GM21529 (cell line): ENCODE results near the gene ARL6.
A peak's percentile ranks its signal among the peaks of the same experiment; 100 is the strongest.
"Not testable (repeated sequence)": the region's sequence is repeated elsewhere in the genome, so short reads cannot be mapped to it uniquely, and the experiment has no call there.

ENCODE experiments used
- ATAC-seq: cut with Tn5 transposase; IDR thresholded peaks from one replicate; pipeline ENCODE4 v1.9.1; 2021; ENCODE audit not compliant: unreplicated experiment

Gene ARL6

DNA sequence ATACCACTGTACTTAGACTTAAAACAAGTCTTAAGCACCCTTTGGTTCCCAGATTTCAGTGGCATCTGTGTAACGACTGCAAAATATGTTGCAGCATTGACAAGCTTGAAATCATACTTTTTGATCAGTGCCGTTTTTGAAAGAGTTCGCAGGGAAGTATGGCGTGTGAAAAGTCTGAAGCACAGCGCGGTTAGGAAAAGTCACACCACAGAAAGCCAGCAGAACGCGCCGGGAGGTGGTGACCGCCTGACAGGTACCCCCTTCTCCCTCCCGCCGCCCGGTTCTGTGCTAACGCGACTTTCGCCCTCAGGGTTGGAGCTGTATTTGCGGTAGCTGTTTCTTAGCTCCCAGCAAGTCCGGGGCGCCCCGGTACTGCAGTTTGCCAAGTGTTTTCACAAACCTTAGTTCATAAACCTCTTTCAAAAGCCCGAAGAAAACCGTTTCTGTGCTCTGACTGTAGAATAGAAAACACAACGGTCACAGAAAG, 56.8 kb downstream of the ARL6 start:
- peak; percentile 46 for ATAC-seq

DNA sequence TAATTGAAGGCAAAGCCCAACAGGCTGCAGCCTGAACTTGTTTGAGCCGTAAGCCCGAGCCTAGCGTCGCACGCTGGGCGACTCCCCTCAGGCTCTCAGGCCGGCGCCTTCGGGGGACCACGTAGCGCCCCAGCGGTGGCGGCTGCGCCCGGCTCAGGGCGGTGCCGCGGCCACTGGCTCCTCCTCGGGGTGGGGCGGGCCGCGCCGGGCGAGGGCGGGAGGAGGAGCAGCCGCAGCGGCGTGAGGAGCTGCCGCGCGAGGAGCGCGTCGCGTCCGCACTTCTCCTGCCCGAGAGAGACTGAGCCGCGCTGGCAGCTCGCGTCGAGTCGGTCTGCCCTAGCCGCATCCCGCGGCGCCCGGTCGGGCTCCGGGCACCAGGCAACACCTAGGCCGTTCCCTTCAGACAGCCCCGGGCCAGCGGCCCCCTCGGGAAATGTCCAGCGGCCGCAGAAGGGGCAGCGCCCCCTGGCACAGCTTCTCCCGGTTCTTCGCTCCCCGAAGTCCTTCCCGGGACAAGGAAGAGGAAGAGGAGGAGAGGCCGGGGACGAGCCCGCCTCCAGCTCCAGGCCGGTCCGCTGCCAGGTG, 57.3 kb downstream of the ARL6 start, which contains the start of gene CRYBG3:
CRYBG3 (plus strand) TSS at position 238 of the 585 bp plus-strand sequence; CDS start at position 434, 196 bp downstream.
- ATAC-seq, result peak; percentile 98

DNA sequence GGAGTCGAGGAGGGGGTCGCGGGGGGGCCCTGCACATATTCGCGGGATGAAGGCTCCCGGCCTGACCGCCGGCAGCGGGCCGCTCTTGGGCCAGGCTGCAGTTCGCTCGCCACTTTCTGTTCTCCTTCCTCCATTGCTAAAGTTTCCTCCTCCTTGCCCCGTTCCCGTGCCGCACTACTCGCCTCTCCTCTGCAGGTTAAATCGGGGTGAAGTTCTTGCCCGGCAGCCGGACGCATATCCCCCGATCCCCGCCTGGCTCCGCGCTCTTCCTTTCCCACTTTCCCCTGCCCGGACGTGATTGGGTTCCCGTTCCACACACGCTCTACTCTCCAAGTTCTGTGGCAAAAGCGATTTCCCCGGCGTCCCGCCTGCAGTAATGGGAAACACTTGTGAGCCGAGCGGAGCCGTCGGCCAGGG, 57.8 kb downstream of the ARL6 start:
- ATAC-seq, result peak; percentile 40

DNA sequence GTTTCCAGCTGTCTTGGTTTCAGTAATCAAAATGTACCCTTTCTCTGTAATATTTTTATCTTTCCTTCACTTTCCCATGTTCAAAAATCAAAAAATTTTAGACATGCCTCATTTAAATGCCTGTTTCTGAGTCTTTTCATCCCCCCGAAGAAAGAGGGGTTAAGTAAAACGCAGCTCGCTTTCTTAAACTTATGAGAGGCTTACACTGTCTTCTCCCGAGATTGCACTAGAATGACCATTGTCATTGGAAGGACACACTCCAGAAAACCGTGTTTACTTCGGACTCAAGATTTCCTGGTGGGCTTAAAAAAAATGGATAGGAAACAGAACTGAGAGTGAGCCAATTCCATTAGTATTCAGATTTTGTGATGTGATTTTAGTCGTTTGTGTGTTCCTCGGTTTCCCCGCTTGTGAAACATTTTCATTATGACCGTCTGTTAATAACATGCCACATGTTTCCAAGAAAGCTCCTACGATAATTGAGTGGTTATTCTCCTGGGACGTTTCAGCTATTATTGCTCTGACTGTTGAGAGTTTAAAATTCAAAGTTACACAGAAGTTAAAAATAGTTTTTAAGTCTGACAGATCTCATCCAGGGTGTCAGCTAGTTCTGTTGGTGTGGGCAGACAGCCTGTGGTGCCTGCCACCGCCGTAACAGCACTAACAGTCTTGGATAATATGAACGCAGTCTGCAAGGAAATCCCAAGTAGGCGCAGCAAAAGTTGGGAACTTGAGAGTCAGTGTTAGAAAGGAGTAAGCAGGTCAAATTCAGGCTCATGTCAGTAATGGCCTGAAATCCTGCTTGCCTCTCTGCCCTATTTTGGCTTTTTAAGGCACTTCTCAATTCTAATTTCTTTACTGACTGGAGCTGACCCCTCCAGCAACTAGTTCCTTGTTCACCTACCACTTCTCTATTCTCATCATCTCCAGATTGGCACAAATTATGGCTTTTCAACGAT, 58.8 kb downstream of the ARL6 start:
- ATAC-seq, result no peak

DNA sequence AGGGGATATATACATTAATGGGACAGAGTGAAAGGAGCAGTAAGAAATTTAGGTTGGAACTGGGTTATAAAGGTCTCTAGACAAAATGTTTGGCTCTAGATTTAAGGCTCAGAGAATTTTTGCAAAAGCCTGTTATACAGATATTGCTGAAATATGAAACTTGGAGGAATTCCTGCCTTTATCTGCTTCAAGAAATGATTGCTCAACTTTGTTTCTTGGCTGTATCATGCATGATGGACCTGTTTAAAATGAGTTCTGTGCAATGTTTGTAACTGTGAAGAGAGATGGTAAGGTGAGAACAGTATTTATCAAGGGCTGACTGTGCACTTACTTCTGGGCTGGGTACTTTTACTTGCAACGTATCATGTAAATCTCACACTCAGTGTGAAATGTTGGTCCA, 60.5 kb downstream of the ARL6 start:
- ATAC-seq, result no peak

DNA sequence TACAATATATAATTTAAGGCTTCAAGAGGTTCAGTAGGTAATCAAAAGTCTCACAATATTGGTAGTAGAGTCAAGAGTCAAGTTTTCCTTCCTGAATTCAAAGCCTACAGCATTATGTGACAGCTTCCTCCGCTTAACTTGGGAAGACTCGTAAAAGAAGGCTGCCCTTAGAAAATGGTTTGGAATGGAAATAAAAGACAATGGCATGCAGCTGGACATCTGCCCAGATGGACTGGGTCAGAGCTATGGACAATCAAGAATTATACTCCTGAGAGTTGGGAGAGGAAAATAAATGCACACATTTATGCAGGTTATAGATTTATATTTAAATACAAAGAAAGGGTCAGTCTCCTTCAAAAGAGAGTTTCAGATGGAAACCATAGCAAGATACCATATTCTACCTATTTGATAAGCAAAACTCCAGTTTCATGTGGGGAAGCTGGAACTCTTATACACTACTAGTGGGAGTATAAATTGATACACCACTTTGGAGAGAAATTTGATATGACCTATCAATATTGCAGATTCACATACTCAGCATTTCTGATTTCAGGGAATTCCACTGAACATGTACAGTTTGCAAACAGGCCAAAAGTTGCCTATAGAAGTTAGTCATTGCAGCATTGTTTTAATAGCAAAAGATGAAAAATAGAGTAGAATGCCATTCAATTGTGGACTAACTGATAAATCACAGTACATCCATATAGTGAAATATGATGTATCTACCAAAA, 63.3 kb downstream of the ARL6 start:
- ATAC-seq, result no peak

DNA sequence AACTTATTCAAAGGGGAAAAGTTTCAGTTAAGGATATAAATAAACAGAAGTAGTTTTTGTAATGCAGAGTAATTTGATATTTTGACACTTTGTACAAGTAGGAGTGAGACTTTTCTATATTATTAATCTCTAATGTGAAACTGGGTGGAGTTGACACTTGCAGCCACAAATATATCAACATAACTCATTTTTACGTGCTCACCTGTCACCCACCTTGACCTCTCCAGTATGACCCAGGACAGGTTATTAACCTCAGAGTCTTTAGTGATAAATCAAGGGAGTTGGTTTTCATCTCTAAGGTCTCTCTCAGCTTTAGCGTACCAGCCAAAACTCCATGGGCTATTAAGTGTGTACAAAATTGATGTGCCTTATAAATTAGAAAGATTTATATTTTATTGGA, 64.6 kb downstream of the ARL6 start:
- ATAC-seq, result no peak

DNA sequence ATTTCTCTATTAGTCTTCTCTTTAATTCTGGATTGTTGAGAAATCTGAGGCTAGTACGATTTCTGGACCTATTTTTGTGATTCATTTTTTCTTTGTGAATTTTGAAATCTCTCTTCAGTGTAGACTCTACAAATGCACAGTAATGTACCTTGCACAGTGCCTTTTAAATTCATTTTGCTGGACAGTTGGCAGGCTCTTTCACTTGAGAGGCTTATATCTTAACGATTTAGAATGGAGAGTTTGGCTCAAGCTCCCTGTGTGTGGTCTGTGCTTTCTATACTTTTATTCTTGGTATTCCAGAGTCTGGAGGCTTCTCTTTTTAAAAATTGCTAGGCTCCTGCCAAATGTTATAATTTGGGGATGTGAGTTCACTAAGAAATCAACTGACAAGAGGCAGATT, 66.1 kb downstream of the ARL6 start:
- no peak for ATAC-seq

DNA sequence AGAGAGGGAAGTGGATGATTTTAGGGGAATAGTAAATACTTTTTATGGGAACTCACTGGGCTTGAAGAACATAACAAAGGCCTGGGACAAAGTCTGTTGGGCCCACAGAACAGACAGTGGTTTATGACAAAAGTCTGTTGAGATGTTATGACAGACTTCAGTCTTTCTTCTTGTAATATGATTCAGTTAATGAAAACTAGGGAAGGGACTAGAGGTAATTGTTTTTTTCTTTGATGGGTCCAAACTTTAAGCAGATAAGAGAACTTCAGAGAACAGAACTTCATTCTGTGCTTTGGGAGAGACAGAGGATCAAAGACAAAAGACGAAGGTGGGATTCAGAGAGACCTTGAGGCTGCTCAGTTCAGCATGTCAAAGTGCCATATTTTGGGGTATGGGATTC, 66.6 kb downstream of the ARL6 start:
- ATAC-seq, result no peak

DNA sequence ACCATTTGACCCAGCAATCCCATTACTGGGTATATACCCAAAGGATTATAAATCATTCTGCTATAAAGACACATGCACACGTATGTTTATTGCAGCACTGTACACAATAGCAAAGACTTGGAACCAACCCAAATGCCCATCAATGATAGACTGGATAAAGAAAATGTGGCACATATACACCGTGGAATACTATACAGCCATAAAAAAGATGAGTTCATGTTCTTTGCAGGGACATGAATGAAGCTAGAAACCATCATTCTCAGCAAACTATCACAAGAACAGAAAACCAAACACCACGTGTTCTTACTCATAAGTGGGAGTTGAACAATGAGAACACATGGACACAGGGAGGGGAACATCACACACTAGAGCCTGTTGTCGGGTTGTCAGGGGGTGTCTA, 68.6 kb downstream of the ARL6 start:
- ATAC-seq, result not testable (repeated sequence)

DNA sequence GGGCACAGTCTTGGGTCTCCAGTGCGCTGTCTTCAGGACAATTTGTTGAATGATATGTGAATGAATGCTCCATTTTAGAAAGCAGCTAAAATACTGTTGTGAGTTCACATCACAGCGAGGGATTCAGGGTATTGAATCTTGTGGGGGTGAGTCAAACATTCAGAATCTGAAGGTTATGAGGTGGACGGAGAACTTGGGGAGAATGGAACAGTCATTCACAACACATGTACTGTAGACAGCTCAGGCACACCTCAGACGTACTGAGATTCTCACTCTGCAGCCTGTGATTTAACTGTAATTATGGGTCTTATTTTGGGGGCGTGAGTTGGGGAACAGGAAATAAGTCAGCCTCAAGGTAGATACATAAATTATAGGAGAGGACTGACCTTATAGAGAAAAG, 71.2 kb downstream of the ARL6 start:
- no peak for ATAC-seq

DNA sequence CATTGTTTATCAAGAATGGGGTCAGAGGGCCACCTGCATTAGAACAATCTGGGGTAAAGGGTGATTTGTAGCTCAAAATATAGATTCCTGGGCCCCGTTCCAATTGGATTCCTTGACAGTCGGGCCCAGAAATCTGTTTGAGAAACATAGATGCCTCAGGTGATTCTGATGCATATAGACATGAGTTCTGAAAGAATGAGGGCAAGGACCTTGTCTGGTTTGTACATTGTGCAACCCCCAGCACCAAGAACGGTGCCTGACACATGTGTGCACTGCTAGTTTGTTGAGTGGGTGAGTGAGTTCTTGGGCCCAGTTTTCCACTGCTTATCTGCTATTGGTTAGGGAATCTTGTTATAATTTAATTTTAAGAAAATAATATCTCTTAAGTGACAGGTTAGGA, 73.8 kb downstream of the ARL6 start:
- ATAC-seq, result no peak

DNA sequence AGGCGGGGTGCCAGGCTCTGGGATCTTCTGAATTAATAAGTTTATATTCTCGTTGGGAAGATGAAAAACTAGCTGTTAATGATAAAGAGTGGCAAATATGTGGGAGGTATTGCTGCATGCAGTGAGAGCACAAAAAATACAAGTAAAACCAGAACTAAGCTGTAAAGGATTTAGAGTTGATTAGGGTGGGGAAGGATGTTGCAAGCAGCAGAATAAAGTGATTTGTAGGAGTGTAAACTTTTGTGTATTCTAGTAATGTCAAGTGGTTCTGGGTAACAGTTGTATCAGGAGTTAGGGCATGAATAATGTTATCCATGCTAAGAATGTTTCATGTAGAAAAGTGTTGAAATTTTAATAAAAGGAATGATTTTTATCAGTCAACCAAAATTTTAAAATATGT, 75.4 kb downstream of the ARL6 start:
- ATAC-seq, result no peak

DNA sequence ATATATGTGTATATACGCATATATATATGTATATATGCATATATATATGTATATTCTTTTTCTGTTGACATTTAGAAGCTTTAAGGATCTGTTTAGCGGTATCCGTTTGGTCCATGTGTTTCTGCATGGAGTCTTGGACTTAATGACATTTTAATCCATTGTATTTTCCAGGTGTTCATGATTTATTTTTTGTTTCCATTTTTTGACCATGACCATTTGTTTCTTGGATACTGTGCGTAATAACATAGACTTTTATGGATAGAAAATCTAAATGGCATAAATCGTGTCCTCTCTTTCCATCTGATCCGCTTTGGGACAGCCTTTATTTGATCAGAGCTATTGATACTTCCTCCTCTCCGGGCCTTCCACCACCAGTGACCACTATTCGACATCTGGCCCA, 76.7 kb downstream of the ARL6 start:
- ATAC-seq, result no peak

DNA sequence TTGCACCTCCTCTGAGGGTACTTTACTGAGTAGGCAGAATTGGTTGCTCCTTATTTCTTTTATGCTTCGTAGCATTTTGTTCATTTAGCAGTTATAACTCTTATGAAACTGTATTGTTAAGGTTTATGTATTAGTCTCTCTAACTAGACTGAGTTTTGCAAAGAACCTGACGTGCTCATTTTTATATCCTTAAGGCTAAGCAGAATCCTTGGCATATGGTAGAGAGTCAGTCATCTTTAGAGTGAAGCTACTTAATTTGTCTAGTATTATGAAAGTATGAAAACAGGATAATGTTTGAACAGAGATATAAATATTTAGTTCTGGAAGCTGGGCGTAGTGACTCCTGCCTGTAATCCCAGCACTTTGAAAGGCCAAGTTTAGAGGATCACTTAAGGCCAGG, 77.4 kb downstream of the ARL6 start:
- ATAC-seq, result no peak

DNA sequence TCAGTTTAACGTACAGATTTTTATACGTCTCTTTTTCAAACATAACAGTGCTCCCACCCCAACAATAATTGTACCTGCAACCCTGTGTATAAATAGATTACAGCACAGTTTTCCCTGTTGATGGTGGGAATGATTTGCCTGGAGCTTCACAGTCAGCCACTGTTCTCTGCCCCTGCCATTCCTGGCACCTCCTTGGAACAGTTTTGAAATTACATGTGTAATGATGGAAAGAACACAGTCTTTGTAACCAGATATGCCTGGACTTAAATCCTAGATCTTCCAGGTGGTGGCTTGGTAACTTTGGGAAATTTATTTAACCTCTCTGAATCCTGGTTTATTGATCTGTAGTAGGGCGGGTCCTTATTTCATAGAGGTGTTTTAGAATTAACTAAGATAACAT, 84.2 kb downstream of the ARL6 start:
- no peak for ATAC-seq
